Measurements from ENCODE around the gene LYRM4.

Gene LYRM4

DNA sequence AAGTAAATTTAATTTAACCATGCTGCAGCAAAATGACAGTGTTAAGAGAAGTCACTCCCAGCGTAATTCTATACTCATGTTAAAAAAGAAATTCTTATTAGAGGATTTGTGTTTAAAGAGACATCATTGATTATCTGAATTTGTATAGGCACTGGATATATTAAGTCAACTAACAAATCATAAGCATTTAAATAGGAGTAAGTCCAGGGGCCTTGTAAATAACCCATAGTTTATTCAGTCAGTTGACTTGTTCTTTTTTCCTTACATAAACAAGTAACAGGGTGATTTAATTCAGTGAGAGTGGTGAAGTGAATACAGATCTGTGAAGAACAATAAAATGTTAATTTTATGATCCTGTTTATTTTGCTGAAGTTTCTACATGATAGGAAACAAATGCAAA, 22.4 kb downstream of the LYRM4 start:
- no peak for TF ChIP-seq EZH2phosphoT487 (conservative IDR thresholded peaks at IDR 0.05; ENCODE audit: low read length)
- TF ChIP-seq, protein P1, sequence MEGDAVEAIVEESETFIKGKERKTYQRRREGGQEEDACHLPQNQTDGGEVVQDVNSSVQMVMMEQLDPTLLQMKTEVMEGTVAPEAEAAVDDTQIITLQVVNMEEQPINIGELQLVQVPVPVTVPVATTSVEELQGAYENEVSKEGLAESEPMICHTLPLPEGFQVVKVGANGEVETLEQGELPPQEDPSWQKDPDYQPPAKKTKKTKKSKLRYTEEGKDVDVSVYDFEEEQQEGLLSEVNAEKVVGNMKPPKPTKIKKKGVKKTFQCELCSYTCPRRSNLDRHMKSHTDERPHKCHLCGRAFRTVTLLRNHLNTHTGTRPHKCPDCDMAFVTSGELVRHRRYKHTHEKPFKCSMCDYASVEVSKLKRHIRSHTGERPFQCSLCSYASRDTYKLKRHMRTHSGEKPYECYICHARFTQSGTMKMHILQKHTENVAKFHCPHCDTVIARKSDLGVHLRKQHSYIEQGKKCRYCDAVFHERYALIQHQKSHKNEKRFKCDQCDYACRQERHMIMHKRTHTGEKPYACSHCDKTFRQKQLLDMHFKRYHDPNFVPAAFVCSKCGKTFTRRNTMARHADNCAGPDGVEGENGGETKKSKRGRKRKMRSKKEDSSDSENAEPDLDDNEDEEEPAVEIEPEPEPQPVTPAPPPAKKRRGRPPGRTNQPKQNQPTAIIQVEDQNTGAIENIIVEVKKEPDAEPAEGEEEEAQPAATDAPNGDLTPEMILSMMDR (IDR thresholded peaks at IDR 0.05; ENCODE audit: insufficient read depth, low read length, poor library complexity, severe bottlenecking), result no peak
- Histone ChIP-seq H3K4me3 (ENCODE audit: insufficient read depth, low read length, poor library complexity, severe bottlenecking) (no peak overlapping the region), H3K36me3 (ENCODE audit: low read length) (no peaks in the 10 kb centered on the region), H3F3A (ENCODE audit: insufficient read depth) (no peaks in the 10 kb centered on the region), H3K27me3 (ENCODE audit: low read length) (no peaks in the 10 kb centered on the region), H3K9me3 (ENCODE audit: insufficient read depth, low read length) (no peaks in the 10 kb centered on the region), H3K27ac (ENCODE audit: low read depth, low read length) (no peak overlapping the region), H3K79me2 (ENCODE audit: insufficient read depth, low read length) (peaks cover 12% of the 10 kb centered on the region), H3K9me2 (replicated peaks; ENCODE audit: insufficient read depth, low read length) (no peaks in the 10 kb centered on the region), H3K9ac (ENCODE audit: low read length) (no peak overlapping the region), H2AFZ (ENCODE audit: low read depth, low read length, severe bottlenecking) (no peak overlapping the region), H3K4me2 (ENCODE audit: low read depth, low read length, poor library complexity, severe bottlenecking) (no peak overlapping the region), H4K20me1 (ENCODE audit: low read depth, low read length) (no peaks in the 10 kb centered on the region)

DNA sequence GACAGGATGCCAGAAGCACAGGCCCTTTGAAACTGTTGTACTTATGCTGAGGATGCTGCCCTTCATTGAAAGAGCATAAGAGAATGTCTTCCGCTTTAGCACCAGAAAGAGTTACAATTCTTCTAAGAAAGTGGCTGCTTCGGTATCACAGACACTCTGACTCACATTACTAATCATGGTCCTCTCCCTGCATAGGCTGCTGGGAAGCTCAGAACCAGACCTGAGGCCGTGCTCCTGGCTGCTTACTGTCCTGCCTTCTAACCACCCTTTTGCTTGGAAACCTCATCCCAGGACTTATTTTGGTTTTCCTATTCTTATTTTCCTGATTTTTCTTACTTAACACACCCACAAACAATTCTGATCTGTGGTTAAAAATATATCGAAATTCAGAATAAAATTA, 22.9 kb downstream of the LYRM4 start:
- Histone ChIP-seq H3K4me2 (ENCODE audit: low read depth, low read length, poor library complexity, severe bottlenecking) (no peak overlapping the region), H3K79me2 (ENCODE audit: insufficient read depth, low read length) (peaks cover 6% of the 10 kb centered on the region; the same call in 1 of the 2 replicates), H3K9me2 (replicated peaks; ENCODE audit: insufficient read depth, low read length) (no peaks in the 10 kb centered on the region), H3K9me3 (ENCODE audit: insufficient read depth, low read length) (no peaks in the 10 kb centered on the region), H3K4me3 (ENCODE audit: insufficient read depth, low read length, poor library complexity, severe bottlenecking) (no peak overlapping the region), H3K27ac (ENCODE audit: low read depth, low read length) (no peak overlapping the region), H3K9ac (ENCODE audit: low read length) (no peak overlapping the region), H4K20me1 (ENCODE audit: low read depth, low read length) (no peaks in the 10 kb centered on the region), H3K27me3 (ENCODE audit: low read length) (no peaks in the 10 kb centered on the region), H2AFZ (ENCODE audit: low read depth, low read length, severe bottlenecking) (no peak overlapping the region), H3F3A (ENCODE audit: insufficient read depth) (no peaks in the 10 kb centered on the region), H3K36me3 (ENCODE audit: low read length) (no peaks in the 10 kb centered on the region)
- TF ChIP-seq, protein P1 (IDR thresholded peaks at IDR 0.05; ENCODE audit: insufficient read depth, low read length, poor library complexity, severe bottlenecking), result no peak
- TF ChIP-seq EZH2phosphoT487 (conservative IDR thresholded peaks at IDR 0.05; ENCODE audit: low read length), result no peak

DNA sequence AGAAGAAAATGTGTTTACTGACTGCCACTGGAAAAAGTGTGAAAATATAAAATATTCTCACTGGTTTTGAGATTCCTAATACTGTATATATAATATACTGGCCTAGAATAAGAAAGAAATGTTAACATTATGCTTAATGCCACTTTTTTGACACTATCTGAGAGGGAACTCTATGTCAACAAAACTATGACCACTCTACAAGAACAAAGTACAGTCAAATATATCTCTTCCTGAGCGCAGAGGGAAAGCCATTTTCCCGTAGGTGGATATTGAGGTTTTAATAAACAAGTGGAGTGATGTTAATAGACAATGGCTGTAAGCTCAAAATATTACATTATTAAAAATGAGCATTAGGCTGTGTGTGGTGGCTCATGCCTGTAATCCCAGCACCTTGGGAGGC, 24.9 kb downstream of the LYRM4 start:
- TF ChIP-seq EZH2phosphoT487 (conservative IDR thresholded peaks at IDR 0.05; ENCODE audit: low read length), result no peak
- TF ChIP-seq, protein P1 (IDR thresholded peaks at IDR 0.05; ENCODE audit: insufficient read depth, low read length, poor library complexity, severe bottlenecking), result no peak
- H3K79me2 ChIP-seq (ENCODE audit: insufficient read depth, low read length), result peaks cover 6% of the 10 kb centered on the region; the same call in 1 of the 2 replicates
- H3K9ac ChIP-seq (ENCODE audit: low read length), result no peak overlapping the region
- H3K4me2 ChIP-seq (ENCODE audit: low read depth, low read length, poor library complexity, severe bottlenecking), result no peak overlapping the region
- H2AFZ ChIP-seq (ENCODE audit: low read depth, low read length, severe bottlenecking), result no peak overlapping the region
- no peak overlapping the region for H3K27ac ChIP-seq (ENCODE audit: low read depth, low read length)
- no peaks in the 10 kb centered on the region for H3K36me3 ChIP-seq (ENCODE audit: low read length)
- no peaks in the 10 kb centered on the region for H3K27me3 ChIP-seq (ENCODE audit: low read length)
- H4K20me1 ChIP-seq (ENCODE audit: low read depth, low read length), result no peaks in the 10 kb centered on the region
- no peaks in the 10 kb centered on the region for H3K9me2 ChIP-seq (replicated peaks; ENCODE audit: insufficient read depth, low read length)
- H3F3A ChIP-seq (ENCODE audit: insufficient read depth), result no peaks in the 10 kb centered on the region
- H3K9me3 ChIP-seq (ENCODE audit: insufficient read depth, low read length), result no peaks in the 10 kb centered on the region
- no peak overlapping the region for H3K4me3 ChIP-seq (ENCODE audit: insufficient read depth, low read length, poor library complexity, severe bottlenecking)

Data from SU-DHL-6 (cell line).